GM18511 (cell line): Measurements from ENCODE around the gene PLA2G2F.

Experiments
- ATAC-seq: cut with Tn5 transposase; IDR thresholded peaks from one replicate; pipeline ENCODE4 v1.9.1; 2021; ENCODE audit warnings: mild to moderate bottlenecking, moderate library complexity; ENCODE audit not compliant: unreplicated experiment

PLA2G2F gene

DNA sequence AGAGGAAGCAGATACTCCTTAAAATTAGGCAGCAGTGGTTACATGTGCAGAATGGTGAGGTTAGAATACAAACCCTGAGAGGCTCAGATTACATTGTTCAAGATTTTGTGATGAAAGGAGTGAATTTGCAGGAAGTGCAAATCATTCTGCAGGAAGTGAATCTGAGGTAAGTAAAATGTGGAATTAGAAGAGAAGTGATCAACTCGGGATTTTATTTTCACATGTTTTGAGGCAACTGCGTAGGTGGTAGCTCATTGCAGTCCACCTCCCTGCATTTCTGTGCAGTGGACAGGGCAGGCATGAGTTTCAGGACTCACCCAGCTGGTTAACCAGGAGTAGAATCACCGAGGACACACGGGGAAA is 49.3 kb downstream of the PLA2G2F start:
- no peak for ATAC-seq

DNA sequence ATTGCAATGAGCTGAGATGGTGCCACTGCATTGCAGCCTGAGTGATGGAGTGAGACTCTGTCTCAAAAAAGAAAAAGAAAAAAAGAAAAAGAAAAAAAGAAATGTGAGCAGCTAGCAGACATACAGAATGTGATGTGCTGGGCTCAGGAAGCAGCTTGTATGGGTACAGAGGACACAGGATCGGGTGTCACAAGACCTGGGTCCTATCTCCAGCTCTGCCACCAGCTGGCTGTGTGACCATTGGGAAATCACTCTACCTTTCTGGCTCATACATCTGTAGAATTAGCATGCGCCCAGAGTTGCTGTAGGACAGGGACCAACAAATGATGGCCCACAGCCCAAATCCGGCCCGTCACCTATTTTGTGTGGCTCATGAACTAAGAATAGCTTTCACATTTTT is 50.5 kb downstream of the PLA2G2F start:
- no peak for ATAC-seq

DNA sequence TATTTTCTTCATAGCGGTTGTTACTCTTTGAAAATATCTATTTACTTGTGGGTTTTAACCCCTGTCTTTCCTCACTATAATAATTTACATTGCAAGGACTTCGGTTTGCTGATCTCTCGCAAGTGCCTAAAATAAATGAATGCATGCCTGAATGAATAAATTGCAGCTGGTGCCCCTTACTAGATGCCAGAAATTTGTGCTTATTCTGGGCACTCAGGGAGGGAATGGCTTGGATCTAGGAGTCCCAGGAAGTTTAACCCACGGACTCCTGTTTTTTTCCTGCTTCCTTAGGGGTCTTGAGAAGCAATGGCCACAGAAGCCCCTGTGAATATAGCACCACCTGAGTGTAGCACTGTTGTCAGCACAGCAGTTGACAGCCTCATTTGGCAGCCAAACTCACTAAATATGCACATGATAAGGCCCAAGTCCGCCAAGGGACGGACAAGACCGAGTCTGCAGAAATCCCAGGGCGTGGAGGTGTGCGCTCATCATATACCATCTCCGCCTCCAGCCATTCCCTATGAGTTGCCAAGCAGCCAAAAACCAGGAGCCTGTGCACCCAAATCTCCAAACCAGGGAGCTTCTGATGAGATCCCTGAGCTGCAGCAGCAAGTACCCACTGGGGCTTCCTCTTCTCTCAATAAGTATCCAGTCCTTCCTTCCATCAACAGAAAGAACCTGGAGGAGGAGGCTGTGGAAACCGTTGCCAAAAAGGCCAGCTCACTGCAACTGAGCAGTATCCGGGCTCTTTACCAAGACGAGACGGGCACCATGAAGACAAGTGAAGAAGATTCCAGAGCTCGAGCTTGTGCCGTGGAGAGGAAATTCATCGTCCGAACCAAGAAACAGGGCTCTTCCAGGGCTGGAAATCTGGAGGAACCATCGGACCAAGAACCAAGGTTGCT is 51.4 kb downstream of the PLA2G2F start:
- no peak for ATAC-seq

DNA sequence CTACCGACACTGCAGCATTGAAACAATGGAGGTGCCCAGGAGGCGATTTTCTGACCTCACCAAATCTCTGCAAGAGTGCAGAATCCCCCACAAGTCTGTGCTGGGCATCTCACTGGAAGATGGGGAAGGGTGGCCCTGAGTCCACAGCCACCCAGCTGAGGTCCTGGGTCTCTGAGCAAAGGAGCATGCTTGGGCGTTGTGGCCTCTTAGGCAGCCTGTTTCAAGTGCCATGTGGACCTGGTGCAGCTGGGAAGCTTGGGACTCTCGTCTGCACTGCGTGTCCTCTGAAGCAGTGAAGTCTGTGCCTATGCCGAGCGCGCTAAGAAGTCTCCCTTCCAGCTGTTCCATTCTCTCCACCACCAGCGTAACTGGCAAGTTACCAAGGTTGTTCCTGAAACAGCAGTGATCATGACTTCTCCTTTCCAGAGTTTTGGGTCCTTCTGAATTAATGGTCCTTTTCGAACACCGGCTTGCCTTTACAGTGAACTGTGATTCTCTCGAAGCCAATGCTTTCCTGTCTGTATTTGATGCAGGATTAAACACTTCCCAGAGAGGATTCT is 52.2 kb downstream of the PLA2G2F start:
- ATAC-seq = no peak

DNA sequence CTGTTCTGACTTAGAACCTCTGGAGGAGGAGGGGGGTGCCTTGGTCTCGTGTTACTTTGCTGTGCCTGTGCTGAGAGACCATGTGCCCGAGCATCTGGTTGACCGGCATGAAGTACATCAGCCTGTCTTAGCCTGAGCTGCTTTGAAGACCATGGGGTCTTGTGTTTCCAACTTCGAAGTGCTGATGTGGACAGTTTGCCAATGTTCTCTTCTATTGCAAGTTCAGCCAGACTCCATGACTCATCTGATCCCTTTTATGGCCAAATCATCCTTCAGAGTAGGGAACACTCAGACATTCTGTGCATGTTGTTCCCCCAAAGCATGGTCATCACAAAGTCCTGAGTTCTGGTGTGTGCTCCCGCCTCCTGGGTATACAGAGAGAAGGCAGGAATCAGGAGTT is 53.2 kb downstream of the PLA2G2F start:
- ATAC-seq = no peak

DNA sequence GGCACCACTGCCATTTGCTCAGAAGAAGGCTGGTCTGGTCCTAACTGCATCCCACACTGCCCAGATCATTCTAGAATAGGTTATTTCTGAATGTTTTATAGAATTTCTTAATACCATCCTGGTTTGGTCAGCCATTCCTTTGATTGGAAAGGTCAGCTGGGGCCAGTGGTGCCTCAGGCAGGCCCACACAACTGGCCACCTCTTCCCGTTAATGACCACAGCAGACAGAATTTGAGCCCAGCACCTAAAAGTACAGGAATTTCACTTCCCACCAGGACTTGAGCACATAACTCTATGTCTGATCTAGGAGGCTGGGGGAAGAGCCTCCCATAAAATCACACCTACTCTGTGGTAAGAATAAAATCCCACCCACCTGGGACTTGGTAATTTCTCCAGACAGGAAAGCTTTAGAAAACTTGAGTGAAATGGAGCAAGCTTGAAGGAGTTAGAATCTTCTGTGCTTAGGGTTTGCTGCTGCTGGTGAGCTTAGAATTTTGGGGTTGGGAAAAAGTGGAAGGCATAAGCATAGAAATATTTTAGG is 53.8 kb downstream of the PLA2G2F start:
- ATAC-seq = no peak

DNA sequence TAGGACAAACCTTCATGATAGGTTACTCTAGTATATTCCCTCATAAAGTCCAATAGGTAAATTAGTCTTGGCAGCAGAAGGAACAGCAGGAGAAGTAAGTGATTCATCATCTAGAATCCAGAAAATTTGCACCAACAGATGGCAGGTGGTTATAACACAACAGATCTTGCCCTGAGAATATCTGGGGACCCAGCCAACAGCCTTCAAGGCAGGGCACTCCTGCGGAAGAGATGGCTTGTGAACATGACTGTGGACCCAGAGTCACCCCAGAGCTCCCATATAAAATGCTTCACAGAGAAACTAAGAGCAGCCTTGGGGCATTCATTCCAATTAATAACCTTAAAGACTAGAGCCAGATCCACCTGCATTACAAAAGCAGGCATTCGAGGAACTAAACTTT is 55.1 kb downstream of the PLA2G2F start:
- ATAC-seq = no peak

DNA sequence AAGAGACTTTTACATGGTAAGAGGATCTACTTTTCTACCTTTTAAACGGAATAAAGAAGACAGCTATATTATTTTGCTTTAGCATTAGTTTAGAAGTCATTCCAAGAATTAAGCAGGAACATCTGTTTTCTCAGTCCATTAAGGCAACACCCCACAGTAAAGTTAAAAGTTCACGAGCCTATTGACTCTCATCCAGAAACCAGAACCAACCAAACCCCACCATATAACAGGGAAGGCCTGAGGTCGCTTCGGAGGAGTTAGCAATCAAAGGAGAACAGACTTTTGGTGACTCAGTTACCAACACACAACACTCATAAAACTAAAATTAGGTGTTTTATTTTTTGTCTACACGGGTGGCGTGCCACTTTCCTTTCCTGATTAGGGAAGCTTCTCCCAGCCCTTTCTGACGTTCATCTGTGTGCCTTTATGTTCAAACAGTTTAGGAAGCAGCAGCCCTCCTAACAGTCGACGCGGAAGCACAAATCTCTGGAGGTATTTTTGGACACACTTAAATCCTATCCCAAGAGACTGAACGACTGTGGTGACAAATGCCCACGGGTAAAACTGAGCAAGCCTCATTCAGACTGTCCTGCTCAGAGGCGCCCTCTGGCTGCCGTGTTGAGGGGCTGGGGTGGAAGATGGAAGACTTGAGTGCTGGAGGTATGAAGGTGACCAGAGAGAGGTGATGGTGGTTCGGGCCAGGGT is 55.8 kb downstream of the PLA2G2F start:
- ATAC-seq = no peak

DNA sequence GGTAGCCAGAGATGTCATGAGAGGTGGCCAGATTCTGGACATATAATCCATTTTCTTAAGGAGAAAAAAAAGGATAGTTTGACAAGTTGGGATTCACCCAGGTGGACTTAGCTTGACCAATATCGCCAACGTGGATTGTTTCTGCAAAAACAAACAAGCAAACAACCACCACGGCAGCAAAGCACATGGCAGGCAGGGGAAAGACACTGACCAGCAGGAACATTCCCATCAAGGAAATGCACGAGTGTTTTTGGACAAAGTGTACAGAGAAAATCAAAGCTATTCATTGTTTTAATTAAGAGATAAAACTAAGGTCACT is 56.3 kb downstream of the PLA2G2F start:
- no peak for ATAC-seq

DNA sequence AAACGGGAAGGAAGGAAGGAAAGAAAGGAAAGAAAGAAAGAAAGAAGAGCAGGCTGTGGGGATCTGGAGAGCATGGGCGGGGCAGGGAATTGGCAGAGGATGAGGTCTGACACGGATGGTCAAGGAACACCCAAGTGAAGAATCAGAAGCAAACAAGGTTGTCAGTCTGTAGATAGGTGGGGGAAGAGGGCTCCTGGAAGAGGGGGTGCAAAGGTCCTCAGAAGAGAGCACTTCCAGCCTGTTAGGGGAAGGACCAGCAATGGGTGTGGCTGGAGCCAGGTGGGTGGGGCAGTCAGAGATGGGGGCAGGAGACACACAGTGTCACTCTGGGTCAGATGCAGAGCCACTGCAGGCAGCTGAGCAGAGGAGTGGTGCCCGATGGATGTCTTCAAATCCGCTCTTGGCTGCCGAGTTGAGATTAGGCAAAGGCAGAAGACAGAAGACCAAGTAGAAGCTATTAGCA is 58.2 kb downstream of the PLA2G2F start:
- ATAC-seq = no peak

DNA sequence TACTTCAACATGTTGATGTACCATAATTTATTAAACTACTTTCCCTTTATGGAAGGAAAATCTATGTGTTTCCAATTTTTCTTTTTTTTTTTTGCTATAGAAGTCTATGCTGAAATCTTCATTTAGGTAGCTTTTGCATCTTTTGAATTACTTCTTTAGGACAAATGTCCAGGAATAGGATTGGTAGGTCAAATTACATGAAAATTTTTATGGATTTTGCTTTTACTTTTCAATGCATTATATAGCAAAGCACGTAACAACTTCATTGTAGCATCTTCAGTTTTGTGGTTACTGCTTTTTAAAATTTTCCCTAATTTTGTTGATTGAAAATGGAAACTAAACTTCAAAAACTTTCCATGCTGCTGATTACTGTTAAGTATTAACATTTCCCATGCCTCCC is 59.2 kb downstream of the PLA2G2F start:
- ATAC-seq = no peak

DNA sequence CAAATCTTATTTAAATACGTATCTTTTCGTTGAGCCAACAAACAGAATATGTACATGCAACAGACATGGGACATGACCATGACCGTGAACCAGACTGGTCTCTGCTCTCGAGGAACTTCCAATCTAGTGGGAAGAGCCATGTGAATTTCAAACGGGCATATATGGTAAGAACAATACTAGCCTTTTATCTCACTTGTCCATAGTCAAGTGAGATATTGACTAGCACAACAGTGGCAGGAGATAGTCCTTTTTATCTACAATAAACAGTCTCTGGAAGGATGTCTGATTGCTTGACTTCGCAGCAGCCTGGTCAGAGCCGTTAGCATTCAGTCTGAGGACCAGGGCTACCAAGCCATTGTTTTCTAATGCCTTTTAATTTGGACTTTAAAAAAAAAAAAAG is 59.8 kb downstream of the PLA2G2F start:
- no peak for ATAC-seq

DNA sequence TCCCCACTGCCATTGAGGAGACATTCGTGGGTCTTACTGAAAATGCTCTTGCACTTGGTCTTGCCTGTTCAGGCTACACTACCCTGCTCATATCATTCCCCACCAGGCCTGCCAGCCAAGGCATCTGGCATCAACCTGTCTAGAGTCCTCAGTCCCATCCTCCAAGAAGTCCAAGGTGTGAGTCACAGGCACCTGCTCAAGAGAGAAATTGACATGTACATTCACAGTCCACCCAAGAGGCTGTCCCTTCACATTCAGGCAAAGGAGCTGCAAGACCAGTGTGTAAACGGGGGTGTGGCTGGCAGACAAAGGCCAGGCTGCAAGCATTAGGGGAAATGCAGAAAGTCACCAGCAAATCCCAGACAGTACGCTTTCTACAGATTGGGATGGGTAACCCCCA is 60.3 kb downstream of the PLA2G2F start:
- no peak for ATAC-seq

DNA sequence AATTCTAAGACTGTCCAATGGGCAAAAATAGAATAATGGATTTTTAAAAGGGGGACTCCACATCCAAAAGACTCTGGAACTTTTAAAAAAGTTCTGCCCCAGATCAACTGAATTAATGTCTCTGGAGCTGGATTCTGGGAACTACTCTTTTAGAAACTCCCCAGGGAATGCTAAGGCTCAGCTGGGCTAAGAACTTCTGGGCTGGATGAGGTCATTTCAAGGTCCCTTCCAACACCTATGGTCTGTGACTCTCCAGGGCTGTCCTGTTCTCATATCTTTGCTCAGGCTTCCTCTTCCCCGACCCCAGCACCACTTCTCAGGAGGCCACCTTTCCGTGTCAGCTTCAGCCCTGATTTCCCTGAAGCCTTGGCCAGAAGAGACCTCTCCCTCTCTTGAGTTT is 60.7 kb downstream of the PLA2G2F start:
- no peak for ATAC-seq
